Right lung (tissue), 5 donors: ENCODE measurements around the gene KNL1. TPM values are rescaled to one million over a fixed set of nuclear protein-coding genes. Genes with fewer than 3 reads are reported as not detected.
"Not testable (repeated sequence)": the region's sequence is repeated elsewhere in the genome, so short reads cannot be mapped to it uniquely, and the experiment has no call there.

Experiments
- DNase-seq, 2 donors: peaks; one replicate each; pipeline ENCODE4 v3.0.0-alpha.2; 2013
- polyA plus RNA-seq, 5 donors: library from polyadenylated mRNA; unstranded; fragments of 120-200 nt; gene quantifications; one replicate each; pipeline versions ENCODE4 v1.2.1 to v1.2.3, GENCODE V29; 2013; ENCODE audit warnings: inconsistent platforms in 1 of 5, low replicate concordance in 1 of 5; ENCODE audit not compliant: insufficient read length in 5 of 5, insufficient read depth in 1 of 5

The KNL1 gene
- polyA plus RNA-seq, 5 donors, result 9.3 to 43.3 (median 19.7) TPM

DNA sequence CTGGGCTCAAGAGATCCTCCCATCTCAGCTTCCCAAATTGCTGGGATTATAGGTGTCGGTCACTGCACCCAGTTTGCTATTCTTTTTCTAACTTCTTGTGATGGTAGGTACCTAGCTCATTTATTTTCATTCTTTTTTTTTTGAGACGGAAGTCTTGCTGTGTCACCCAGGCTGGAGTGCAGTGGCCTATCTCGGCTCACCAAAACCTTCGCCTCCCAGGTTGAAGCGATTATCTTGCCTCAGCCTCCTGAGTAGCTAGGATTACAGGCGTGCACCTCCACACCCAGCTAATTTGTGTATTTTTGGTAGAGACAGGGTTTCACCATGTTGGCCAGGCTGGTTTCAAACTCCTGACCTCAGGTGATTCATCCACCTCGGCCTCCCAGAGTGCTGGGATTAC is 70.9 kb downstream of the KNL1 start:
- no peak for DNase-seq

DNA sequence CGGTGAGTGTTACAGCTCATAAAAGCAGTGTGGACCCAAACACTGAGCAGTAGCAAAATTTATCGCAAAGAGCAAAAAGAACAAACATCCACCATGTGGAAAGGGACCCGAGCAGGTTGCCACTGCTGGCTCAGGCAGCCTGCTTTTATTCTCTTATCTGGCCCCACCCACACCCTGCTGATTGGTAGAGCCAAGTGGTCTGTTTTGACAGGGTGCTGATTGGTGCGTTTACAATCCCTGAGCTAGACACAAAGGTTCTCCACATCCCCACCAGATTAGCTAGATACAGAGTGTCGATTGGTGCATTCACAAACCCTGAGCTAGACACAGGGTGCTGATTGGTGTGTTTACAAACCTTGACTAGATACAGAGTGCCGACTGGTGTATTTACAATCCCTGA is 82.2 kb downstream of the KNL1 start:
- not testable (repeated sequence) for DNase-seq

DNA sequence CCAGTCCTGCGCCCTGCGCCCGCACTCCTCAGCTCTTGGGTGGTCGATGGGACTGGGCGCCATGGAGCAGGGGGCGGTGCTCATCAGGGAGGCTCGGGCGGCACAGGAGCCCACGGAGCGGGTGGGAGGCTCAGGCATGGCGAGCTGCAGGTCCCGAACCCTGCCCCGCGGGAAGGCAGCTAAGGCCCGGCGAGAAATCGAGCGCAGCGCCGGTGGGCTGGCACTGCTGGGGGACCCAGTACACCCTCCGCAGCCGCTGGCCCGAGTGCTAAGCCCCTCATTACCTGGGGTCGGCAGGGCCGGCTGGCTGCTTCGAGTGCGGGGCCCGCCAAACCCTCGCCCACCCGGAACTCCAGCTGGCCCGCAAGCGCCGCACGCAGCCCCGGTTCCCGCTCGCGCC is 82.9 kb downstream of the KNL1 start:
- not testable (repeated sequence) for DNase-seq

DNA sequence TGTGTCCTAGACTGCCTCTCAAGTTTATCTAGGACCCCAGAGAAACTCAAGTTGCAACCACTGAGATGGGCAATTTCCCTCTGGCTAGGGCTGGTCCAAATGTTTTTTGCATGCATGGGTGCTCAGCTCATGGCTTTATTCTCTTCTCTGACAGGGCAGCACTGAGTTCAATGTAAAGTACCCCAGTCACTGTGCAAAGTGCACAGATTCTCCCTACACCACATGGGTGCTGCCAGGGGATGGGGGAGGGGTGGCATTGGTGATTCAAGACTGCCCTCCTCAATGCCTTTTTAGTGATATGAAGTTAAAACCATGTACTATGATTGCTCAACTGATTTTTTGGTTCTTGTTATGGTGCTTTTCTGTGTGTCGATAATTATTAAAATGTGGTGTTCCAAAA is 86.1 kb downstream of the KNL1 start:
- DNase-seq, result no peak

DNA sequence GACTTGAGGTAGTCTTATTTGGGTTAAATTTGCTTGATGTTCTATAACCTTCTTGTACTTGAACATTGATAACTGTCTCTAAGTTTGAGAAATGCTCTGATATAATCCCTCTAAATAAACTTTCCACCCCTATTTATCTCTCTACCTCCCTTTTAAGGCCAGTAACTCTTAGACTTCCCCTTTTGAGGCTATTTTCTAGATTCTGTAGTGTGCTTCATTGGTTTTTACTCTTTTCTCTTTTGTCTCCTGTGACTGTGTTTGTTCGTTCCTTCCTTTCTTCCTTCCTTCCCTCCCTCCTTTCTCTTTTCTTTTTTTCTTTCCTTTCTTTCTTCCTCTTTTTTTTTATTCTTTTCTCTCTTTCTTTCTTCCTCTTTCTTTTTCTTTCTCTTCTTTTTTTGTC is 86.9 kb downstream of the KNL1 start:
- DNase-seq, result not testable (repeated sequence)

DNA sequence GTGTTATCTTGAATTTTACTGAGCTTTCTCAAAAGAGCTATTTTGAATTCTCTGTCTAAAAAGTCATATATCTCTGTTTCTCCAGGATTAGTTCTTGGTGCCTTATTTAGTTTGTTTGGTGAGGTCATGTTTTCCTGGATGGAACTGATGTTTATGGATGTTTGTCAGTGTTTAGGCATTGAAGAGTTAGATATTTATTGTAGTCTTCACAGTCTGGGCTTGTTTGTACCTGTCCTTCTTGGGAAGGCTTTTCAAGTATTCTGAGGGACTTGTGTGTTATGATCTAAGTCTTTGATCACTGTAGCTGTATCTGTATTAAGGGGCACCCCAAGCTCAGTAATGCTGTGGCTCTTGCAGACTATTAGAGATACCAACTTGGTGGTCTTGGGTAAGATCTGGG is 90.3 kb downstream of the KNL1 start:
- no peak for DNase-seq

DNA sequence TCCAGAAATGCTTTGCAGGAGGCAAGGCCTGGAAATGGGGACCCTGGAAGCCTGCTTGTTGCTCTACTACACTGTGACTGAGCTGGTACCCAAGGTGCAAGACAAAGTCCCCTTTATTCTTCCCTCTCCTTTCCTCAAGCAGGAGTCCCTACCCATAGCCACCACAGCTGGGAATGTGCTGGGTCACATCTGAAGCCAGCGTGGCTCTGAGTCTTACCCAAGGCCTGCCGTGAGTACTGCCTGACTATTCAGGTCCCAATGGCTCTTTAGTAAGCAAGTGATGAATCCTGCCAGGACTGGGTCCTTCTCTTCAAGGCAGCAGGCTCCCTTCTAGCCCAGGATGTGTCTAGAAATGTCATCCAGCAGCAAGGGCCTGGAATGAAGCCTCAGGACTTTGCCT is 91.3 kb downstream of the KNL1 start:
- DNase-seq, result no peak

DNA sequence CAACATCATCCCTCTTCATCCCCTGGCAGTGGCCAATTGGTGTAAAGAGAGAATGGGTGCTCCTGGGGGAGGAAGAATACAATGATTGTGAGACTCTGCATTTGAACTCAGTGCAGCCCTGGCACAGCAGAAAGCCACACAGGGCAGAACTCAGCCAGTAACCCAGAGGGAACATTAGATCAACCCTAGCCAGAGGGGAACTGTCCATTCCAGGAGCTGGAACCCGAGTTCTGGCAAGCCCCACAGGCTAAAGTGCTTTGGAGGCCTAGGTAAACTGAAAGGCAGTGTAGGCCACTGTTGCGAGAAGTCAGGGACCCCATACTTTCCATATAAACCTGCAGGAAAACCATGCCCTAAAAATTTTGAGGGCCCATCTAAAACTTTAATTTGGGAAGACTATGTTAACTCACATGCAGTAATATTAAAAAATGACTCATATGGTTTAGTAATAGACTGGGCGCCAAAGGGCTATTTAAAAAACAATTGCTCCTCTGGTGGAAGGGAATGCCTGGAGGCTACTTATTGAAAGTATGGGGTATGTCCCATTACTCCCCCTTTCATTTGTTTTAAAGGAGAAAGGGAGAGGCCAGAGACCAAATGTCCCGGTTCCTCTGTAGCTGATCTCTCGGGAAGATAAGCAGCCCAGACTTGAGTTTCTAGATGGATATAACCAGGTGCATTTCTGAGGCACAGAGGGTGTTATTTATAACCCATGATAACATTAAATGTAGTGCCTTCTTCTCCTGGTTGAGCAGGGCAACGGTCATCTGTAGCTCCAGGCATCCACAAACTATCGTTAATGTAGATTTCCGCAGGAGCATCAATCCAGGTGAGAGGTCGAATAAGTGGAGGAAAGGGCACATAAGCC is 95.1 kb downstream of the KNL1 start:
- DNase-seq, result no peak

DNA sequence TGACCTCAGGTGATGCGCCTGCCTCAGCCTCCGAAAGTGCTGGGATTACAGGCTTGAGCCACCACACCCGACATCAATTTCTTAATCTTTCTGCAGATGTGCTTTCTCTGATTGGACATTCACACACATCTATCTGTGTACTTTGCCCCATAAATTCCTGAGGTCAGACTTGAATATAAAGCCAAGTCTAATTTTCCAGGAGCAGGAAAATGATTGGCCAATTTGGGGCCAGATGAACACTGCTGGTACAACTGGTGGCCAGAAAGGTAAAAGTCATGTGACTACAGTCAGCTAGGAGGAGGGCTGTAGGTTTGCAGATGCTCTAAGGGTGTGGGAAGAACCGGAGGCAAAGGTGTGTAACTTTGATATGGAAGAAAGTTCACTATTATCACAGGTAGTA is 97.7 kb downstream of the KNL1 start:
- no peak for DNase-seq

DNA sequence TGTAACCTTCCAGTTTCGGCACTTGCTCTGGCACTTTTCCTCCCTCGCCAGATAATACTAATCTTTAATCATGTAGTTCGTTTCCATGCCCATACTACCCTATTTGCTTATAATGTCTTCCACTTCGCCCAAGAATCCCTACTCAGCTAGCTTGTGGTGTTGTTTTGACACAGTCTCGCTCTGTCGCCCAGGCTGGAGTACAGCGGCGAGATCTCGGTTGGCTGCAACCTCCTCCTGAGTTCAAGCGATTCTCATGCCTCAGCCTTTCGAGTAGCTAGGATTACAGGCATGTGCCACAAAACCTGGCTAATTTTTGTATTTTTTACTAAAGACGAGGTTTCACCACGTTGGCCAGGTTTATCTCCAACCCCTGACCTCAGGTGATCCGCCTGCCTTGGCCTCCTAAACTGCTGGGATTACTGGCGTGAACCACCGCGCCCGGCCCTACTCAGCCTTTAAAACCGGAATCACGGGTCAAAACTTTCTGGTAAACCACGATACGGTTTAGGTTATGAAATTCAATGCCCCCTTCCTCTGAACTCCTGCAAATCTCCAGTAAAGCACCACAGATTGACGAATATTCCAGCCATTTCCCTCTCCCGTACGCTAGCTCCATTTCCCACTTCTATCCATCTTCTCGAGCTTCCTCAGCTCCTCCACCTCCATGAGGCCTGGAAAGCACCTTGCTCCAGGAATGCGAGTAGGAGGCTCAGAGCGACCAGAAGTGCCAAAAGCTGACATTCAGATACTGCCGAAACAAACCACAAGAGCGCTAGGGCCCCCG is 100.0 kb downstream of the KNL1 start:
- DNase-seq, result no peak

DNA sequence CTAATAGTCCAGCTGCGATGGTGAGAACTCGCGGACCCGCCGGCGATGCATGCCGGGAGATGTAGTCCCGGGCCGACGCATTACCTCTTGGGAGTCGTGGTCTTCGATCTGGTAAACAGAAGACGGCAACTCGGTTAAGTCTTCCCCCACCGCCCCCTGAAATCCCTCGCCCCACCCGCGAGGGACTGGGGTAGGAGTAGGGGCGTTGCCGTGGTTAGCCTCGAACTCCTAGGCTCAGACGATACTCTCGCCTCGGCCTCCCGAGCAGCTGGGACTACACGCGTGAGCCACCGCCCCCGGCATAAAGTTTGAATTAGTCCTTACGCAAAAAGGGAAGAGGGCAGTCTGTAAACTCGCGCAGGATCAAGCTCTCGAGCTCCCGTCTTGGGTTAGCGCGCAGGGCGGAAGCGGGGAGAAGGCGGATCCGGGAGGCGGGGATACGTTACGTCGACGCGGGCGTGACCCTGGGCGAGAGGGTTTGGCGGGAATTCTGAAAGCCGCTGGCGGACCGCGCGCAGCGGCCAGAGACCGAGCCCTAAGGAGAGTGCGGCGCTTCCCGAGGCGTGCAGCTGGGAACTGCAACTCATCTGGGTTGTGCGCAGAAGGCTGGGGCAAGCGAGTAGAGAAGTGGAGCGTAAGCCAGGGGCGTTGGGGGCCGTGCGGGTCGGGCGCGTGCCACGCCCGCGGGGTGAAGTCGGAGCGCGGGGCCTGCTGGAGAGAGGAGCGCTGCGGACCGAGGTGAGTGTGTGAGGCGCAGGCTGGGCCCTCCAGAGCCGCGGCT is 100.8 kb downstream of the KNL1 start, which contains the start of gene RAD51:
TSS of gene RAD51 (plus strand) at position 487 of the 781 bp plus-strand sequence. CDS start 3,585 bp downstream, outside the sequence.
- DNase-seq, result peak; percentile 93 to 95

DNA sequence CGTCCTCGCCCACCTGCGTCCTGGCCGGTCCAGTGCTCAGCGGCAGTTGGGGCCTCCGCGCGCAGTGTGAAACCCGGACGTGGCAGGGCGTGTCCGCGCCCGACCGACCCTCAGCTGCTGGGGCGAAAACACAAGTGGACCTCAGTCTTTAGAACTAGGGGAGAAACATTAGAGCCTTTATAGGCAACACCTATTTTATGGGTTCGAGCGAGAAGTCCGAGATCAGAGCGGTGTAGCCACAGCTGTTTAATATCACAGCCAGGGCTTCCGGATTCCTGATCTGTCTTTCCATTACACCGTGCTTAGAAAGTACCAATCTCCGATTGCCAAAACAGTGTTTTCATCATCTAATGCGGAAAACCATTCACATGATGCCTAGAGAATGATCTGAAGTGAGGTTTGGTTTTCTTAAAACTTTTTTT is 101.4 kb downstream of the KNL1 start:
- peak in 1 of 2 donors; percentile 11 for DNase-seq

DNA sequence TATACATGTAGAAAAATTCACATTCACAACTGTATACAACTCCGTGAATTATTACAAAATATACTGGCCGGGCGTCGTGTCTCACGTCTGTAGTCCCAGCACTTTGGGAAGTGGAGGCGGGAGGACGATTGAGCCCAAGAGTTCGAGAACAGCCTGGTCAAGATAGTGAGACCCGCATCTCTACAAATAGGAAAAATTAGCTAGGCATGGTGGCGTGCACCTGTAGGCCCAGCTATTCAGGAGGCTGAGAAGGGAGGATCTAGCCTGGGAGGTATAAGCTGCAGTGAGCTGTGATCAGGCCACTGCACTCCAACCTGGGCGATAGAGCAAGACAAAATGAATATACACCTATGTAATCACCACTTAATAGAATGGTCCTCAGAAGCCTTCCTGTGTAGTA is 102.2 kb downstream of the KNL1 start:
- DNase-seq, result no peak

DNA sequence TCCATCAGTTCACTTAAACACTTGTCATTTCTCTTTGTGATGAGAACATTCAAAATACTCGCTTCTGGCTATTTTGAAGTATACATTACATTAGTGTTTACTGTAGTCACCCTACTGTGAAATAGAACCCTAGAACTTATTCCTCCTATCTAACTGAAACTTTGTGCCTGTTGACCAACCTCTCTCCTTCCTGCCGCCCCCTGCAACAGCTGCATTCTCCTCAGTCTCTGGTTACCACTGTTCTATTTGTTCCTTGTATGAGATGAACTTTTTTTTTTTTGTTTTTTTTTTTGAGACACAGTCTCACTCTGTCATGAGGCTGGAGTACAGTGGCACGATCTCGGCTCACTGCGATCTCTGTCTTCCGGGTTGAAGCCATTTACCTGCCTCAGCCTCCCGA is 103.9 kb downstream of the KNL1 start:
- no peak for DNase-seq

DNA sequence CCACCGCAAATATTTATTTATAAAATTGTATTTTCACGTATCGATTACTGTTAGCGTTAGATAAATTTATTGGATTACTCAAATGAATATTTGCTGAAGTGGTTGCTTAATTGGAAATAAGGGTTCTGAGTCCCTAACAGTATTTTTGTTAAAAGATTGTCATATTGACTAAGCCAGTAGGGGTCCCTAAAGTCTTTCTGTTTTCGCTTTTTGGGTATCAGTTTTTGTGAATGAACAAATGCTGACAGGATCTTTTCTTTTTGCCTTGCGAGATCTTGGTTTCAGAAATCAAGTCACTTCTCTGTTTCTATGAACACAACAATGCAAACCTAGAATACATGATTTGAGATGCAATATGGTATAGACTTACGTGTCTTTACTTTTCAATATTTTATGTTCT is 108.0 kb downstream of the KNL1 start:
- DNase-seq, result no peak

DNA sequence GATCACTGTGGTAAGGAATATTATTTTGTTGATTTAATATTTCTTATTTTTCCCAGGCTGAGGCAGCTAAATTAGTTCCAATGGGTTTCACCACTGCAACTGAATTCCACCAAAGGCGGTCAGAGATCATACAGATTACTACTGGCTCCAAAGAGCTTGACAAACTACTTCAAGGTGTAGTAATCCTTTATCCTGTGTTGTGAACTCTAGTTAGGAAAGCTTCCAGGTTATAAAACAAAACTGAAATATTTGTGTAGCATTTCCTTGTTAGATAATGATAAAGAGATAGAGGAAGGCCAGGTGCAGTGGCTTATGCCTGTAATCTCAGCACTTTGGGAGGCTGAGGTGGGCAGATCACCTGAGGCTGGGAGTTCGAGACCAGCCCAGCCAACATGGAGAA is 112.1 kb downstream of the KNL1 start:
- no peak for DNase-seq

Other genes with a start within 250 kb of the KNL1 start
- 1 to 10 TPM in 1 of 5 donors, not detected in 4; 1.8 TPM for gene PHGR1, start 243.2 kb upstream of the KNL1 start, polyA plus RNA-seq
- 1 to 10 TPM; 1.1 to 3.3 (median 1.4) TPM for gene DISP2, start 236.0 kb upstream of the KNL1 start, polyA plus RNA-seq
- 10 to 100 TPM; 22.7 to 48.8 (median 33.0) TPM for gene KNSTRN, start 211.5 kb upstream of the KNL1 start, polyA plus RNA-seq
- gene IVD, start 188.5 kb upstream of the KNL1 start, polyA plus RNA-seq, result 100 to 1,000 TPM in 3 of 5 donors, 10 to 100 TPM in 2; 87.7 to 120 (median 113) TPM
- gene BAHD1, start 153.3 kb upstream of the KNL1 start, polyA plus RNA-seq, result 10 to 100 TPM; 10.4 to 16.6 (median 13.5) TPM
- 10 to 100 TPM; 31.6 to 48.8 (median 39.3) TPM for gene CHST14, start 123.3 kb upstream of the KNL1 start, polyA plus RNA-seq
- 10 to 100 TPM; 24.9 to 31.4 (median 25.7) TPM for gene CCDC32, start 29.2 kb upstream of the KNL1 start, polyA plus RNA-seq
- 10 to 100 TPM in 1 of 5 donors, 1 to 10 TPM in 4; 6.3 to 11.1 (median 7.9) TPM for gene RPUSD2, start 24.9 kb upstream of the KNL1 start, polyA plus RNA-seq
- gene RAD51, start 100.9 kb downstream of the KNL1 start, polyA plus RNA-seq, result 10 to 100 TPM in 3 of 5 donors, 1 to 10 TPM in 2; 9.2 to 18.5 (median 12.2) TPM
- 10 to 100 TPM; 28.9 to 39.0 (median 31.4) TPM for gene RMDN3, start 161.0 kb downstream of the KNL1 start, polyA plus RNA-seq
- 10 to 100 TPM; 11.5 to 18.8 (median 13.8) TPM for gene GCHFR, start 169.8 kb downstream of the KNL1 start, polyA plus RNA-seq
- gene C15orf62, start 175.7 kb downstream of the KNL1 start, polyA plus RNA-seq, result 1 to 10 TPM; 2.6 to 4.6 (median 3.8) TPM
- 10 to 100 TPM; 26.2 to 32.5 (median 31.9) TPM for gene ZFYVE19, start 212.8 kb downstream of the KNL1 start, polyA plus RNA-seq
- 10 to 100 TPM; 37.2 to 44.9 (median 41.9) TPM for gene DNAJC17, start 213.2 kb downstream of the KNL1 start, polyA plus RNA-seq
- gene PPP1R14D, start 234.5 kb downstream of the KNL1 start, polyA plus RNA-seq, result under 1 TPM; 0.23 to 0.49 (median 0.37) TPM
- gene SPINT1, start 249.8 kb downstream of the KNL1 start, polyA plus RNA-seq, result 10 to 100 TPM; 46.0 to 68.7 (median 58.4) TPM